ENCODE data around the gene EYS. TPM values are rescaled to one million over a fixed set of nuclear protein-coding genes. Genes with fewer than 3 reads are reported as not detected.

Gene EYS
- polyA plus RNA-seq, 1 experiment: not detected

- Histone ChIP-seq H3K36me3 (ENCODE audit: control insufficient read depth, insufficient read depth, low read length) (no peaks in the 10 kb centered on the region), H3K27me3 (ENCODE audit: control insufficient read depth, insufficient read depth, low read length) (no peaks in the 10 kb centered on the region), H3K4me3 (ENCODE audit: low read depth, low read length) (no peak overlapping the region)
- DNase-seq (ENCODE audit: low read depth): no peak
- TF ChIP-seq CTCF (IDR thresholded peaks at IDR 0.05; ENCODE audit: insufficient read depth, low read depth, low read length): no peak
- POLR2A ChIA-PET: no interaction called here
- CTCF ChIA-PET: no interaction called here
Measured at GRCh38 chr6:64680446-64680845, 1026.6 kb downstream of the EYS start.

- H3K27me3 ChIP-seq (ENCODE audit: control insufficient read depth, insufficient read depth, low read length): no peaks in the 10 kb centered on the region
- DNase-seq (ENCODE audit: low read depth): no peak
- no peak overlapping the region for H3K4me3 ChIP-seq (ENCODE audit: low read depth, low read length)
- CTCF ChIA-PET: no interaction called here
- TF ChIP-seq CTCF (IDR thresholded peaks at IDR 0.05; ENCODE audit: insufficient read depth, low read depth, low read length): no peak
- POLR2A ChIA-PET: no interaction called here
- H3K36me3 ChIP-seq (ENCODE audit: control insufficient read depth, insufficient read depth, low read length): no peaks in the 10 kb centered on the region
Measured at GRCh38 chr6:64679416-64679815, 1027.6 kb downstream of the EYS start.

- no peak for TF ChIP-seq CTCF (IDR thresholded peaks at IDR 0.05; ENCODE audit: insufficient read depth, low read depth, low read length)
- no peak for DNase-seq (ENCODE audit: low read depth)
- Histone ChIP-seq H3K27me3 (ENCODE audit: control insufficient read depth, insufficient read depth, low read length) (no peaks in the 10 kb centered on the region), H3K4me3 (ENCODE audit: low read depth, low read length) (no peak overlapping the region), H3K36me3 (ENCODE audit: control insufficient read depth, insufficient read depth, low read length) (no peaks in the 10 kb centered on the region)
- ChIA-PET POLR2A (no interaction called here), CTCF (no interaction called here)
Measured at GRCh38 chr6:64672651-64673050, 1034.4 kb downstream of the EYS start.

- no peaks in the 10 kb centered on the region for H3K36me3 ChIP-seq (ENCODE audit: control insufficient read depth, insufficient read depth, low read length)
- ChIA-PET POLR2A (no interaction called here), CTCF (no interaction called here)
- DNase-seq (ENCODE audit: low read depth): no peak
- H3K27me3 ChIP-seq (ENCODE audit: control insufficient read depth, insufficient read depth, low read length): no peaks in the 10 kb centered on the region
- H3K4me3 ChIP-seq (ENCODE audit: low read depth, low read length): no peak overlapping the region
- no peak for TF ChIP-seq CTCF (IDR thresholded peaks at IDR 0.05; ENCODE audit: insufficient read depth, low read depth, low read length)
Measured at GRCh38 chr6:64672131-64672530, 1034.9 kb downstream of the EYS start.

GRCh38 chr6:64665137-64665536 lies 1041.9 kb downstream of the EYS start:
- Histone ChIP-seq H3K27me3 (ENCODE audit: control insufficient read depth, insufficient read depth, low read length) (no peaks in the 10 kb centered on the region), H3K36me3 (ENCODE audit: control insufficient read depth, insufficient read depth, low read length) (no peaks in the 10 kb centered on the region), H3K4me3 (ENCODE audit: low read depth, low read length) (no peak overlapping the region)
- TF ChIP-seq CTCF (IDR thresholded peaks at IDR 0.05; ENCODE audit: insufficient read depth, low read depth, low read length): no peak
- DNase-seq (ENCODE audit: low read depth): no peak
- CTCF ChIA-PET: interaction anchor here (0.6 kb wide), 1 partner anchor 72 kb away, joined by 3 read pairs; no protein-coding TSS in a partner anchor
- POLR2A ChIA-PET: no interaction called here
